K562 (cell line): ENCODE data around the gene KIAA0513. TPM values are rescaled to one million over a fixed set of nuclear protein-coding genes. Genes with fewer than 3 reads are reported as not detected.
A peak's percentile ranks its signal among the peaks of the same experiment; 100 is the strongest.

Source experiments
- BCL6 ChIP-seq: fragments of 250-450 bp; sonication (Bioruptor Pico); IDR thresholded peaks from 2 replicates; pipeline ENCODE4 v1.4.0; 2020
- CC2D1A ChIP-seq: fragments of 450-650 bp; IDR thresholded peaks from 2 replicates; pipeline ENCODE4 v1.6.1; 2017; ENCODE audit warnings: mild to moderate bottlenecking
- ETV1 ChIP-seq: fragments of 450-650 bp; conservative IDR thresholded peaks from 2 replicates; pipeline ENCODE4 v1.6.1; 2016; ENCODE audit warnings: missing genetic modification characterization, control low read depth, low read depth, missing compliant biosample characterization
- HEY1 ChIP-seq: fragments of 250-450 bp; sonication (Bioruptor Pico); IDR thresholded peaks from 2 replicates; pipeline ENCODE4 v1.5.0; 2020; ENCODE audit warnings: mild to moderate bottlenecking, moderate library complexity, borderline replicate concordance
- JUND ChIP-seq, 2 experiments: IDR thresholded peaks; 2 replicates in 1 of 2; 3 replicates in 1 of 2; pipeline ENCODE4 v1.6.1; 2011; ENCODE audit warnings: borderline replicate concordance in 2 of 2, low read depth in 2 of 2, low read length in 2 of 2, improper control_type of control experiment in 1 of 2, missing biosample characterization in 1 of 2, missing genetic modification characterization in 1 of 2, missing genetic modification reagents in 1 of 2
- KLF10 ChIP-seq: fragments of 250-450 bp; sonication (Bioruptor Pico); IDR thresholded peaks from 2 replicates; pipeline ENCODE4 v1.6.1; 2021; ENCODE audit warnings: matching md5 sums
- MTA3 ChIP-seq: fragments of 450-650 bp; formaldehyde crosslinking; IDR thresholded peaks from 2 replicates; pipeline ENCODE4 v1.6.1; 2017; ENCODE audit warnings: mild to moderate bottlenecking, borderline replicate concordance
- MYC ChIP-seq, 2 experiments: fragments of 250-450 bp in 1 of 2; sonication (Bioruptor Pico) in 1 of 2; IDR thresholded peaks; 2 replicates each; pipeline versions ENCODE4 v1.5.1 to v1.6.1; 2012 to 2021; ENCODE audit warnings: low read depth in 2 of 2, borderline replicate concordance in 1 of 2, improper control_type of control experiment in 1 of 2, low read length in 1 of 2, mild to moderate bottlenecking in 1 of 2, moderate library complexity in 1 of 2
- NUFIP1 ChIP-seq: fragments of 450-650 bp; IDR thresholded peaks from 2 replicates; pipeline ENCODE4 v1.6.1; 2018; ENCODE audit not compliant: partially characterized antibody
- SP2 ChIP-seq: IDR thresholded peaks from 2 replicates; pipeline ENCODE4 v1.6.1; 2011; ENCODE audit warnings: mild to moderate bottlenecking, low read depth, low read length, moderate library complexity; ENCODE audit not compliant: poor library complexity, severe bottlenecking; ENCODE audit errors: extremely low read depth
- TBL1XR1 ChIP-seq, 2 experiments: IDR thresholded peaks; 2 replicates each; pipeline ENCODE4 v1.6.1; 2012; ENCODE audit warnings: improper control_type of control experiment in 2 of 2, low read length in 2 of 2, mild to moderate bottlenecking in 1 of 2
- TEAD4 ChIP-seq, 2 experiments: sonication (generic) in 1 of 2; formaldehyde crosslinking in 1 of 2; IDR thresholded peaks; 2 replicates each; pipeline versions ENCODE4 v1.6.1 to v1.8.0; 2012 to 2022; ENCODE audit warnings: borderline replicate concordance in 1 of 2, inconsistent platforms in 1 of 2, low read length in 1 of 2, mild to moderate bottlenecking in 1 of 2, missing genetic modification reagents in 1 of 2
- ZBTB2 ChIP-seq: fragments of 450-650 bp; IDR thresholded peaks from 2 replicates; pipeline ENCODE4 v1.6.1; 2016; ENCODE audit warnings: antibody characterized with exemption
- ZNF274 ChIP-seq: IDR thresholded peaks from 2 replicates; pipeline ENCODE4 v1.6.1; 2011; ENCODE audit warnings: low read depth, mild to moderate bottlenecking, low read length, moderate library complexity, borderline replicate concordance
- ZNF583 ChIP-seq: fragments of 250-450 bp; sonication (Bioruptor Pico); IDR thresholded peaks from 2 replicates; pipeline ENCODE4 v1.4.0; 2020
- polyA plus RNA-seq, 8 experiments: library from polyadenylated mRNA; depleted of rRNA in 4 of 8; stranded (reverse) in 5 of 8; unstranded in 3 of 8; fragments of >200 nt; fragmentation: Nextera tagmentation in 2 of 8; fragmentation: Illumina TruSeq in 1 of 8; extraction: Ambion mirVana in 2 of 8; extraction: Trizol in 1 of 8; gene quantifications; 2 replicates each; pipeline versions ENCODE4 v1.2.1 to v1.2.3, GENCODE V29; 2011 to 2014; ENCODE audit warnings: inconsistent platforms in 1 of 8, missing spikeins in 1 of 8
- total RNA-seq, 7 experiments: library from RNA; depleted of rRNA in 6 of 7; stranded (reverse); fragments of >200 nt in 6 of 7; fragmentation: Illumina TruSeq in 2 of 7; extraction: Trizol in 2 of 7; gene quantifications; 2 replicates each; pipeline versions ENCODE4 v1.2.1 to v1.2.3, GENCODE V29; 2011 to 2021; ENCODE audit warnings: low replicate concordance in 1 of 7
- TF ChIP-seq, protein P1 (sequence below): fragments of 450-650 bp; IDR thresholded peaks from 2 replicates; pipeline ENCODE4 v1.6.1; 2016; ENCODE audit warnings: low read depth

KIAA0513 gene
- total and polyA plus RNA-seq, 9 of the 15 experiments (the other 6 are each of a cell fraction or from before 2014, with no cell fraction given), result 0.18 to 13.7 (median 10.2) TPM

DNA sequence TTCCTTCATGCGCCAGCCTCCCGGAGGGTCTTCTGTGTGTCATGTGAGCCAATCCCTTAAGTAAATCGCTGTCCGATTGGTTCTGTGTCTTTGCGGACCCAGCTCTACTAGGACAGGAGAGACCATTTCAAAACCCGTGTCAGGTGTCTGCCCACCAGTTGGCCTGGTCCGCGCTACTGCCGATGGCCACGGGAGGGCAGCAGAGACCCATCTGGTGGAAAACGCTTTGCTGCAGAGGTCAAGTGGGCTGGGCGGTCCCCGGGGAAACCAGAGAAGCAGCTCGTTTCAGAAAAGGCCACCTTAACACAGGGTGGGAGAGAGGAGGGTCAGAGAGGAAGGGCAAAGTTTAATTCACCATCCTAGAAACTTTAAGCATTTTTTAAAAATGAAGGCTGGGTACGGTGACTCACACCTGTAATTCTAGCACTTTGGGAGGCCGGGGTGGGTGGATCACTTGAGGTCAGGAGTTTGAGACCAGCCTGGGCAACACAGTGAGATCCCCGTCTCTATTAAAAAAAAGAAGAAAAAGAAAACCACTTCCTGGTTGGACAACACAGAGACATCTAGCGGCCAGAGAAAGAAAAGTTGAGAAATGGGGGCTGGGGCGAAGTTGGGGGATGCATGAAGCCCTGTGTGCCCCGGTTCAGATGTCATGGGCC lies 87.4 kb downstream of the KIAA0513 start (continued):
- no peak; the same call in 1 of the 2 replicates for TF ChIP-seq ZBTB2
- TF ChIP-seq MTA3, result peak; percentile 75; the same call in 1 of the 2 replicates
- TF ChIP-seq KLF10 (CRISPR knock-in tag), result no peak
- TF ChIP-seq NUFIP1, result no peak
- no peak for TF ChIP-seq SP2
- no peak for TF ChIP-seq TBL1XR1 (IDR thresholded peaks at IDR 0.05; ENCODE audit: low read length in 2 of 2)
- peak; percentile 67 for TF ChIP-seq JUND (IDR thresholded peaks at IDR 0.05; ENCODE audit: borderline replicate concordance, low read depth, low read length)
- no peak; the same call in 2 of the 3 replicates for TF ChIP-seq JUND (tag; IDR thresholded peaks at IDR 0.05; ENCODE audit: borderline replicate concordance, low read depth, low read length)
- TF ChIP-seq BCL6 (CRISPR knock-in tag), result no peak
- TF ChIP-seq CC2D1A, result peak; percentile 90
- no peak for TF ChIP-seq HEY1 (CRISPR knock-in tag)
- TF ChIP-seq ZNF274, result no peak
- peak; percentile 54 for TF ChIP-seq MYC (IDR thresholded peaks at IDR 0.05; ENCODE audit: low read depth, low read length)
- TF ChIP-seq MYC (CRISPR knock-in tag; IDR thresholded peaks at IDR 0.05; ENCODE audit: borderline replicate concordance, low read depth), result no peak
- TF ChIP-seq TEAD4 (IDR thresholded peaks at IDR 0.05; ENCODE audit: low read length), result no peak; the same call in 1 of the 2 replicates
- no peak for TF ChIP-seq TEAD4 (CRISPR knock-in tag; IDR thresholded peaks at IDR 0.05; ENCODE audit: borderline replicate concordance)
- peak; percentile 58; the same call in 1 of the 2 replicates for TF ChIP-seq ETV1 (tag)
- no peak for TF ChIP-seq ZNF583 (CRISPR knock-in tag)
- TF ChIP-seq, protein P1, sequence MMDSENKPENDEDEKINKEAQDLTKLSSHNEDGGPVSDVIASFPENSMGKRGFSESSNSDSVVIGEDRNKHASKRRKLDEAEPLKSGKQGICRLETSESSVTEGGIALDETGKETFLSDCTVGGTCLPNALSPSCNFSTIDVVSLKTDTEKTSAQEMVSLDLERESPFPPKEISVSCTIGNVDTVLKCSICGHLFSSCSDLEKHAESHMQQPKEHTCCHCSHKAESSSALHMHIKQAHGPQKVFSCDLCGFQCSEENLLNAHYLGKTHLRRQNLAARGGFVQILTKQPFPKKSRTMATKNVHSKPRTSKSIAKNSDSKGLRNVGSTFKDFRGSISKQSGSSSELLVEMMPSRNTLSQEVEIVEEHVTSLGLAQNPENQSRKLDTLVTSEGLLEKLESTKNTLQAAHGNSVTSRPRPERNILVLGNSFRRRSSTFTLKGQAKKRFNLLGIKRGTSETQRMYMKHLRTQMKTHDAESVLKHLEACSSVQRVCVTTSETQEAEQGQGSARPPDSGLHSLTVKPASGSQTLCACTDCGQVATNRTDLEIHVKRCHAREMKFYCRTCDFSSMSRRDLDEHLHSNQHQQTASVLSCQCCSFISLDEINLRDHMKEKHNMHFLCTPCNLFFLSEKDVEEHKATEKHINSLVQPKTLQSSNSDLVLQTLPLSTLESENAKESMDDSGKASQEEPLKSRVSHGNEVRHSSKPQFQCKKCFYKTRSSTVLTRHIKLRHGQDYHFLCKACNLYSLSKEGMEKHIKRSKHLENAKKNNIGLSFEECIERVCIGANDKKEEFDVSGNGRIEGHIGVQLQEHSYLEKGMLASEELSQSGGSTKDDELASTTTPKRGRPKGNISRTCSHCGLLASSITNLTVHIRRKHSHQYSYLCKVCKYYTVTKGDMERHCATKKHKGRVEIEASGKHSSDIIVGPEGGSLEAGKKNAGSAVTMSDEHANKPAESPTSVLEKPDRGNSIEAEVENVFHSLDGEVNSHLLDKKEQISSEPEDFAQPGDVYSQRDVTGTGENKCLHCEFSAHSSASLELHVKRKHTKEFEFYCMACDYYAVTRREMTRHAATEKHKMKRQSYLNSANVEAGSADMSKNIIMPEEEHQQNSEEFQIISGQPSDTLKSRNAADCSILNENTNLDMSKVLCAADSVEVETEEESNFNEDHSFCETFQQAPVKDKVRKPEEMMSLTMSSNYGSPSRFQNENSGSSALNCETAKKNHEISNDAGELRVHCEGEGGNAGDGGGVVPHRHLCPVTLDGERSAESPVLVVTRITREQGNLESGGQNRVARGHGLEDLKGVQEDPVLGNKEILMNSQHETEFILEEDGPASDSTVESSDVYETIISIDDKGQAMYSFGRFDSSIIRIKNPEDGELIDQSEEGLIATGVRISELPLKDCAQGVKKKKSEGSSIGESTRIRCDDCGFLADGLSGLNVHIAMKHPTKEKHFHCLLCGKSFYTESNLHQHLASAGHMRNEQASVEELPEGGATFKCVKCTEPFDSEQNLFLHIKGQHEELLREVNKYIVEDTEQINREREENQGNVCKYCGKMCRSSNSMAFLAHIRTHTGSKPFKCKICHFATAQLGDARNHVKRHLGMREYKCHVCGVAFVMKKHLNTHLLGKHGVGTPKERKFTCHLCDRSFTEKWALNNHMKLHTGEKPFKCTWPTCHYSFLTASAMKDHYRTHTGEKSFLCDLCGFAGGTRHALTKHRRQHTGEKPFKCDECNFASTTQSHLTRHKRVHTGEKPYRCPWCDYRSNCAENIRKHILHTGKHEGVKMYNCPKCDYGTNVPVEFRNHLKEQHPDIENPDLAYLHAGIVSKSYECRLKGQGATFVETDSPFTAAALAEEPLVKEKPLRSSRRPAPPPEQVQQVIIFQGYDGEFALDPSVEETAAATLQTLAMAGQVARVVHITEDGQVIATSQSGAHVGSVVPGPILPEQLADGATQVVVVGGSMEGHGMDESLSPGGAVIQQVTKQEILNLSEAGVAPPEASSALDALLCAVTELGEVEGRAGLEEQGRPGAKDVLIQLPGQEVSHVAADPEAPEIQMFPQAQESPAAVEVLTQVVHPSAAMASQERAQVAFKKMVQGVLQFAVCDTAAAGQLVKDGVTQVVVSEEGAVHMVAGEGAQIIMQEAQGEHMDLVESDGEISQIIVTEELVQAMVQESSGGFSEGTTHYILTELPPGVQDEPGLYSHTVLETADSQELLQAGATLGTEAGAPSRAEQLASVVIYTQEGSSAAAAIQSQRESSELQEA, result no peak; the same call in 1 of the 2 replicates
